Activated naive CD8-positive, alpha-beta T cell treated with anti-CD3 and anti-CD28 coated beads for 36 hours (primary cell): ENCODE measurements around the gene DACT3. TPM values are rescaled to one million over a fixed set of nuclear protein-coding genes. Genes with fewer than 3 reads are reported as not detected.
"Not testable (repeated sequence)": the region's sequence is repeated elsewhere in the genome, so short reads cannot be mapped to it uniquely, and the experiment has no call there.

ENCODE experiments used
- DNase-seq: peaks from one replicate; pipeline ENCODE4 v3.0.0; 2021
- H3K27ac Mint-ChIP-seq: one replicate; pipeline ENCODE4 v1.8.0; 2022; ENCODE audit warnings: mild to moderate bottlenecking, moderate library complexity, mixed read lengths
- H3K27me3 Mint-ChIP-seq: one replicate; pipeline ENCODE4 v1.8.0; 2022; ENCODE audit warnings: mild to moderate bottlenecking, mixed read lengths
- H3K36me3 Mint-ChIP-seq: one replicate; pipeline ENCODE4 v1.8.0; 2021; ENCODE audit warnings: mild to moderate bottlenecking, mixed read lengths
- H3K4me1 Mint-ChIP-seq: one replicate; pipeline ENCODE4 v1.8.0; 2021; ENCODE audit warnings: mixed read lengths
- H3K4me3 Mint-ChIP-seq: one replicate; pipeline ENCODE4 v1.8.0; 2022; ENCODE audit warnings: mild to moderate bottlenecking, moderate library complexity, mixed read lengths
- H3K9me3 Mint-ChIP-seq: one replicate; pipeline ENCODE4 v1.8.0; 2022; ENCODE audit warnings: mixed read lengths
- total RNA-seq, 2 experiments: library from RNA; stranded (reverse); gene quantifications; one replicate each; pipeline ENCODE4 v1.2.3, GENCODE V29; 2021

Gene DACT3
- total RNA-seq, 2 experiments from 2014 or later: 3.7 to 3.9 TPM

- no peak for DNase-seq
- Mint-ChIP-seq H3K4me1 (peaks cover 23% of the 10 kb centered on the region), H3K27me3 (no peaks in the 10 kb centered on the region), H3K9me3 (no peaks in the 10 kb centered on the region), H3K27ac (no peak overlapping the region), H3K4me3 (no peak overlapping the region), H3K36me3 (peaks cover 14% of the 10 kb centered on the region)
Measured at GRCh38 chr19:46630586-46631205, 30.3 kb downstream of the DACT3 start.

DNA sequence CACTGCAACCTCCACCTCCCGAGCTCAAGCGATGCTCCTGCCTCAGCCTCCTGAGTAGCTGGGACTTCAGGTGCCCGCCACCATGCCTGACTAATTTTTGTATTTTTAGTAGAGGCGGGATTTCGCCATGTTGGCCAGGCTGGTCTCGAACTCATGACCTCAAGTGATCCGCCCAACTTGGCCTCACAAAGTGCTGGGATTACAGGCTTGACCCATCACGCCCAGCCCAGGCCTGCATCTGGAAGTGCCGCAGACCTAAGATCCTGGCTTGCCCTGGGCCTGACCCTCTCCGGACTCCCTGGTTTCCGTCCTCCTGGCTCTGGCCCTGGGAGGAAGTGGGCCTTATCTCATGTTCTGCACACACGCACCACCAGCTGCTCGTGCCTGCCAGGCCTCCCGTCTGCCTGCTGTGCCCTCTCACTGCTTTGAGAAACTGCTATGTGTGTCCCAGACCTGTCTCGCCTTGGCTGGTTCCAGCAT, 31.4 kb downstream of the DACT3 start:
- no peaks in the 10 kb centered on the region for H3K9me3 Mint-ChIP-seq
- DNase-seq: no peak
- peaks cover 17% of the 10 kb centered on the region for H3K36me3 Mint-ChIP-seq
- no peaks in the 10 kb centered on the region for H3K27me3 Mint-ChIP-seq
- H3K4me3 Mint-ChIP-seq: no peak overlapping the region
- H3K4me1 Mint-ChIP-seq: peaks cover 29% of the 10 kb centered on the region
- no peak overlapping the region for H3K27ac Mint-ChIP-seq

- peaks cover 31% of the 10 kb centered on the region for H3K4me1 Mint-ChIP-seq
- not testable (repeated sequence) for H3K4me3 Mint-ChIP-seq, DNase-seq, H3K27me3 Mint-ChIP-seq, H3K9me3 Mint-ChIP-seq
- H3K36me3 Mint-ChIP-seq: peaks cover 23% of the 10 kb centered on the region
- peak overlapping the region; percentile 45 for H3K27ac Mint-ChIP-seq
Measured at GRCh38 chr19:46628970-46629369, 32.0 kb downstream of the DACT3 start.

DNA sequence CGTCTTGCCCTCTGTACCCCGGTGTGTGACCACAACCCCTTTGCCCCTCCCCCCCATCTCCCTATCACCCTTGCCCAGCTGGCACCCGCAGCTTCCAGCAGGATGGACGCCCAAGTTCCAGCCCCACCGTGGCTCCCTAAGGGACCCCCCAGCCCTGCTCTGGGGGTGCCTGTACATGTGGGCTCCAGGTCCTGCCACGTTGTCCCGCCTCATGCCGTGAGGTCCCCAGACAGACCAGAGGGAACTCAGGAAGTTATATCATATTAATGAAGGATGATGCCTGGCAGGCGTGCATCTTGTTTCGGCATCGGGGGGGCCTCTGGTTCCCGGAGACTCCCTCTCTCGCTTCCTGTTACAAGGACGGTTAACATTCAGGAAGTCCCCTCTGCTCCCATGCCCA, 34.5 kb downstream of the DACT3 start:
- Mint-ChIP-seq H3K4me1 (peaks cover 31% of the 10 kb centered on the region), H3K27ac (peak overlapping the region; percentile 51), H3K27me3 (no peaks in the 10 kb centered on the region), H3K9me3 (no peaks in the 10 kb centered on the region), H3K36me3 (peaks cover 26% of the 10 kb centered on the region), H3K4me3 (no peak overlapping the region)
- DNase-seq: no peak

DNA sequence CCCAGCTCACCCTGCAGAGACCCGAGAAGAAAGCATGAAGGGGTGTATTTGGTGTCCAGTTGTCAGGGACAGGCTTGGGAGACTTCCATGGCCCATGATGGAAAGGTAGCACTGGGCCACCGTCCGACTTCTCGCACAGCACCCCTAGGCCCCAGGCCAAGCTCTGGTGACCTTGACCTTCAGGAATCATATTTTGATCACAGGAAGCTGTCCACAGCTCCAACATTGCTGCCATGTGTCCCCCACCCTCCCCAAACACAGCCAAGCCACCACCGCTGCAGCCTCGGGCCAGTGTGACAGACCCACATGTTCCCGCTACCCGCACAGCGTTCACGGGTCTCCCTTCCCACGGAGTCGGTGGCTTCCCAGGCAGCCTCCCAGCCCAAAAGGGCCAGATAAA, 35.3 kb downstream of the DACT3 start:
- Mint-ChIP-seq H3K27me3 (no peaks in the 10 kb centered on the region), H3K4me3 (no peak overlapping the region), H3K9me3 (no peaks in the 10 kb centered on the region), H3K36me3 (peaks cover 31% of the 10 kb centered on the region), H3K27ac (peak overlapping the region; percentile 86), H3K4me1 (peaks cover 36% of the 10 kb centered on the region)
- no peak for DNase-seq

DNA sequence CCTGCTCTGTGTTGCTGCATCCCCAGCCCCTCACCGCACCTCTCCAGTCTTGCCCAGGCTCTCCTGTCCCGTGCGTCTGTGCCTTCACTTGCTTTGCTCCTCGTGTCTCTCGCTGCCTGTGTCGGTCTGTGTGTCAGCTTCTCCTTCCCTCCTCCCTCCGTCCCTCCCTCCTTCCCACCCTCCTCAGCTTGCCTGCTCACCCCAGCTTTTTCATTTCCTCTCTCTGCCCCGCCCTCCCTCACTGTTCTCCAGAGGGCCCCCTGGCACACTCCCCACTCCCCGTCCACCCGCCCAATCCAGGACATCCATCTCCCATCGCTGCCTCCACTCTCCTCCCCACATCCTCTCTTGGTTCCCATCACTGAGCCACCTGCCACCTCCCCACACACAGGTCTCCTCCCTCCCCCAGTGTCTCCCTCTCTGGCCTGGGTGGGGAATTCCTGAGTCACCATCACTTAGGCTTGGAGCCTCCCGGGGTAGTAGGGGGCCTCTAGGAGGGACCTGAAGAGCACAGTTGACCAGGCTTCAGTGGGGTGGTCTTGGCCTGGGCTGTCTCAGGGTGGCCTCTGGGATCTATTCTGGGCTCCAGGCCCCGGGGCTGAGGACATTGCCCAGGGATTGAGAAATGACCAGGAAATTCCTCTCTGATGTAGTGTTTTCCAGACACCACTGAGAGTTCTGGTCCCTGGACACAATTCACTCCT, 35.9 kb downstream of the DACT3 start, which contains the start of gene PTGIR:
Gene PTGIR, minus strand, starts transcription at position 132 of the 704 bp plus-strand sequence. CDS start 864 bp downstream, outside the sequence.
- H3K4me1 Mint-ChIP-seq: peaks cover 42% of the 10 kb centered on the region
- H3K36me3 Mint-ChIP-seq: peaks cover 37% of the 10 kb centered on the region
- H3K27me3 Mint-ChIP-seq: no peaks in the 10 kb centered on the region
- no peaks in the 10 kb centered on the region for H3K9me3 Mint-ChIP-seq
- peak within 1 kb of the TSS; percentile 86 for H3K27ac Mint-ChIP-seq
- peak; percentile 48 for DNase-seq
- H3K4me3 Mint-ChIP-seq: peak within 1 kb of the TSS; percentile 87

- peaks cover 50% of the 10 kb centered on the region for H3K4me1 Mint-ChIP-seq
- DNase-seq: no peak
Measured at GRCh38 chr19:46623915-46624502, 37.0 kb downstream of the DACT3 start.

DNA sequence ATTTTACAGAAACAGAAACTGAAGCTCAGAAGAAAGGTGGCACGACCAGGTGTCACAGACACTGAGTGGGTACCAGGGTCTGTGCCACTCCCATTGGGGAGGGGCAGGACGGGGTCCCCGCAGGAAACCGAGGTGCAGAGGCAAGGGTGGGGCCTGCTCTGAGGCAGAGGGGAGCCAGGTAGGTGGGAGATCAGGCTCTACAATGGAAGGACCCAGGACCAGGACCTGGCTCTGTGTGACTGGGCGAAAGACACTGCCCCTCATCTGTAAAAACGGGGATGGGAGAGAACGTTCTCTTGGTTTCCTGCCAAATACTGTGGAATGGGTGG, 38.9 kb downstream of the DACT3 start:
- H3K9me3 Mint-ChIP-seq: no peaks in the 10 kb centered on the region
- DNase-seq: no peak
- no peaks in the 10 kb centered on the region for H3K27me3 Mint-ChIP-seq
- peak overlapping the region; percentile 85 for H3K4me3 Mint-ChIP-seq
- peaks cover 51% of the 10 kb centered on the region for H3K36me3 Mint-ChIP-seq
- H3K4me1 Mint-ChIP-seq: peaks cover 60% of the 10 kb centered on the region
- peak overlapping the region; percentile 71 for H3K27ac Mint-ChIP-seq

More at GRCh38 chr19:46623915-46624502, 37.0 kb downstream of the DACT3 start:
- H3K36me3 Mint-ChIP-seq: peaks cover 46% of the 10 kb centered on the region
- H3K27ac Mint-ChIP-seq: peak overlapping the region; percentile 86
- peak overlapping the region; percentile 87 for H3K4me3 Mint-ChIP-seq
- H3K9me3 Mint-ChIP-seq: no peaks in the 10 kb centered on the region
- no peaks in the 10 kb centered on the region for H3K27me3 Mint-ChIP-seq

- Mint-ChIP-seq H3K4me1 (peaks cover 66% of the 10 kb centered on the region), H3K4me3 (peak overlapping the region; percentile 85), H3K36me3 (peaks cover 54% of the 10 kb centered on the region), H3K9me3 (no peaks in the 10 kb centered on the region), H3K27ac (peak overlapping the region; percentile 96), H3K27me3 (no peaks in the 10 kb centered on the region)
- no peak for DNase-seq
Measured at GRCh38 chr19:46621191-46622117, 39.5 kb downstream of the DACT3 start.

DNA sequence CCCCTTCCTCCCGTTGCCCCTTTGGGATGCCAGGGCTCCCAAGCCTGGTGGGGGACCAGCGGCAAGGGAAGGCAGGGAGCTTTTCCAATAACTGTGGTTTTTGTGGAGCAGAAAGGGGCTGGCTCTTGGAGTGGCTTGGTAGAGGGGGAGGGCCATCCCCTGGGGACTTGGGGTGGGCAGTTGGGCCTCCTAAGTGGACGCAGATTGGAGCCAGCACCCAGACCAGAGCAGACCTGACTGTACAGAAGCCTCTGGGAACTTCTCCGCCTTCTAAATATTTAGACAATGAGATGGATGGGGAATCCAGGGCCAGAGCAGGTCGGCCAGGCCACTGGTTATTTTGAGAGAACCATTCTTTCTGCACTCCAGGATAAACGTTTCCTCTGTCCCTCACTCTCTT, 40.3 kb downstream of the DACT3 start:
- H3K4me1 Mint-ChIP-seq: peaks cover 70% of the 10 kb centered on the region
- H3K27me3 Mint-ChIP-seq: no peaks in the 10 kb centered on the region
- H3K4me3 Mint-ChIP-seq: peak overlapping the region; percentile 85
- DNase-seq: no peak
- no peaks in the 10 kb centered on the region for H3K9me3 Mint-ChIP-seq
- peak overlapping the region; percentile 96 for H3K27ac Mint-ChIP-seq
- peaks cover 54% of the 10 kb centered on the region for H3K36me3 Mint-ChIP-seq

- no peaks in the 10 kb centered on the region for H3K9me3 Mint-ChIP-seq
- no peak for DNase-seq
- H3K4me1 Mint-ChIP-seq: peaks cover 67% of the 10 kb centered on the region
- no peaks in the 10 kb centered on the region for H3K27me3 Mint-ChIP-seq
- peak overlapping the region; percentile 85 for H3K4me3 Mint-ChIP-seq
- peaks cover 54% of the 10 kb centered on the region for H3K36me3 Mint-ChIP-seq
- peak overlapping the region; percentile 96 for H3K27ac Mint-ChIP-seq
Measured at GRCh38 chr19:46620267-46620666, 40.7 kb downstream of the DACT3 start.

GRCh38 chr19:46618670-46619231, 42.2 kb downstream of the DACT3 start:
- H3K27me3 Mint-ChIP-seq: no peaks in the 10 kb centered on the region
- DNase-seq: no peak
- peak overlapping the region; percentile 96 for H3K27ac Mint-ChIP-seq
- peaks cover 45% of the 10 kb centered on the region for H3K36me3 Mint-ChIP-seq
- peaks cover 69% of the 10 kb centered on the region for H3K4me1 Mint-ChIP-seq
- H3K9me3 Mint-ChIP-seq: no peaks in the 10 kb centered on the region
- H3K4me3 Mint-ChIP-seq: peak overlapping the region; percentile 85

- H3K27ac Mint-ChIP-seq: peak overlapping the region; percentile 96
- no peak for DNase-seq
- no peaks in the 10 kb centered on the region for H3K9me3 Mint-ChIP-seq
- H3K4me1 Mint-ChIP-seq: peaks cover 73% of the 10 kb centered on the region
- no peaks in the 10 kb centered on the region for H3K27me3 Mint-ChIP-seq
- peak overlapping the region; percentile 73 for H3K4me3 Mint-ChIP-seq
- peaks cover 39% of the 10 kb centered on the region for H3K36me3 Mint-ChIP-seq
Measured at GRCh38 chr19:46617601-46618000, 43.4 kb downstream of the DACT3 start.

GRCh38 chr19:46616631-46617322, 44.2 kb downstream of the DACT3 start:
- Mint-ChIP-seq H3K27me3 (no peaks in the 10 kb centered on the region), H3K9me3 (no peaks in the 10 kb centered on the region), H3K4me3 (peak overlapping the region; percentile 73), H3K4me1 (peaks cover 73% of the 10 kb centered on the region), H3K27ac (peak overlapping the region; percentile 96), H3K36me3 (peaks cover 38% of the 10 kb centered on the region)
- DNase-seq: peak; percentile 81
